Skeletal muscle cell (primary cell): Measurements from ENCODE around the gene ZNF407.

ENCODE experiments used
- DNase-seq: peaks from one replicate; pipeline ENCODE4 v3.0.0-alpha.2; 2010; ENCODE audit warnings: low read depth
- H3K4me3 ChIP-seq: 2 replicates; pipeline ENCODE4 v1.5.1; 2011; ENCODE audit warnings: low read depth, mild to moderate bottlenecking, control low read depth, low read length, moderate library complexity

ZNF407 gene

DNA sequence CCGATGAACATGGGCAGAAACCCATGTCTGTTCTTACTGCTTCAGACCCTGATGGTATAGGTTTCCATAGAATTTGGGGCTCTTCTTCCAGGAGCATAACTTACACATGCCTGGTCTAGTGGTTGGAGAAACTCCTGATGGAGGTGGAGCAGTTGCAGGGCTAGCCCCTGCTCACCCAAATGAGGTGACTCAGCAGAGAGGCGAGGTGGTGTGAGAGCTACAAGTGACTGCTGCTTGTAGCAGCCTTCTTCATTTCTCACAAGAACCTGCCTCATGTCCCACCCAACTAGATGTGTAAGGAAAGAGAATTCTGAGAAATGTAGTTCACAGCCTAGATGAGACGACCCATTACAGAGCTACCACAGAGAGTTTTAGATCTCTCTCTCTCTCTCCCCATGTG, 105.3 kb downstream of the ZNF407 start:
- no peak for DNase-seq

GRCh38 chr18:74708169-74708568, 110.5 kb downstream of the ZNF407 start:
- no peak for DNase-seq
- H3K4me3 ChIP-seq = no peak overlapping the region

More for the DNA sequence above, 105.3 kb downstream of the ZNF407 start:
- no peak overlapping the region for H3K4me3 ChIP-seq

DNA sequence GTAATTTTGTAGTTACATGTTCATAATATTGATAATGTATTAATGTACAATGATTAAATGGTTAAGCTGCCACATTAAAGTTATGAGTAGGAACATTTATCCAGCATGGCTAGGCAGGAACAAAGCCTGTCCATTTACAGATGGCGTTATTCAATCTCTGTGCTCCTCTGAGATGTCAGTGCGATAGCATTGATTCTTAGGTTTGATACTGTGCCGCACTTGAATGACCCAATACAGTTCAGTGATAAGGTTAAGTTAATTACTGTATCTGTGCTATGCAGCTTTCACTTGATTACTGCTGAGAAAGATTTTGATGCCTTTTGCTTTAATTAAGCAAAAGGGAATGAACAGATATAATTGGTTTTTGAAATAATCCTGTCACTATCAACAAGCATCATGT, 111.8 kb downstream of the ZNF407 start:
- DNase-seq = no peak
- no peak overlapping the region for H3K4me3 ChIP-seq

GRCh38 chr18:74714120-74714519, 116.5 kb downstream of the ZNF407 start:
- H3K4me3 ChIP-seq = no peak overlapping the region
- no peak for DNase-seq

DNA sequence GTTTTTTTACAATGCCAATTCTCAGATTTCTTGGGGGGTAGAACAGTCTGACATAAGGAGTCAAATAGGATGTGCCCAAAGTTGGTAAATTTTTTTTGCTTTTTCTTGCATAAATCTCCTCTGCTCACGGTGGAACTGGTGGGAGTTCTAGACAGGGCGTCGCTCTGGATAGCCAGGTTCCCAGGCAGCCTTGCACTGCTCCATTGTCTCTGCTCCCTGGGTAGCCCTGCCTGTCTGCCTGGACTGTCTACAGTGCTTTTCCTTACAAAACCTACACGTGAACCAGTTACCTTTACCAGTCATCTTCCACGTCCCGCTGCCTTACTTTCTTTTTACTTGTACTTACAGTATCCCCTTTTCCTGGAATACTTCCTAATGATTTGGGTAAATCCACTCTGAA, 117.1 kb downstream of the ZNF407 start:
- no peak overlapping the region for H3K4me3 ChIP-seq
- DNase-seq = no peak

DNA sequence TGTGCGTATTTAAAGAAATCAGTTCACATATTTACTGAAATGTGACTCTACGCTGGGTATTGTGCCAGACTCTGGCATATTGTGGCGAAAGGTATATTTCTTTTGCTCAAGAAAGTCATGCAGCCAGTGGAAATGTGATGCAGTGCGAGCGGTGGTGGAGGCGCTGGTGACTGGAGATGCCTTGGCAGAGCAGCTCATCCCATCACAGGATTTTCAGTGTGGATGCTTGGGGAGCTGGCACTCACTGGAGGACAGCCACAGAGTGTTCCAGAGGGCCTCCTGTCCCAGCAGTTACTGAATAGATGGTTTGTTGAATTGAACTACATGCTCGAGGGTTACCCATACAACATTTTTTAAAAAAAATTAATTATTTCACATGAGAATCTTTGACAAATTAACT, 117.6 kb downstream of the ZNF407 start:
- no peak for DNase-seq
- H3K4me3 ChIP-seq = no peak overlapping the region

DNA sequence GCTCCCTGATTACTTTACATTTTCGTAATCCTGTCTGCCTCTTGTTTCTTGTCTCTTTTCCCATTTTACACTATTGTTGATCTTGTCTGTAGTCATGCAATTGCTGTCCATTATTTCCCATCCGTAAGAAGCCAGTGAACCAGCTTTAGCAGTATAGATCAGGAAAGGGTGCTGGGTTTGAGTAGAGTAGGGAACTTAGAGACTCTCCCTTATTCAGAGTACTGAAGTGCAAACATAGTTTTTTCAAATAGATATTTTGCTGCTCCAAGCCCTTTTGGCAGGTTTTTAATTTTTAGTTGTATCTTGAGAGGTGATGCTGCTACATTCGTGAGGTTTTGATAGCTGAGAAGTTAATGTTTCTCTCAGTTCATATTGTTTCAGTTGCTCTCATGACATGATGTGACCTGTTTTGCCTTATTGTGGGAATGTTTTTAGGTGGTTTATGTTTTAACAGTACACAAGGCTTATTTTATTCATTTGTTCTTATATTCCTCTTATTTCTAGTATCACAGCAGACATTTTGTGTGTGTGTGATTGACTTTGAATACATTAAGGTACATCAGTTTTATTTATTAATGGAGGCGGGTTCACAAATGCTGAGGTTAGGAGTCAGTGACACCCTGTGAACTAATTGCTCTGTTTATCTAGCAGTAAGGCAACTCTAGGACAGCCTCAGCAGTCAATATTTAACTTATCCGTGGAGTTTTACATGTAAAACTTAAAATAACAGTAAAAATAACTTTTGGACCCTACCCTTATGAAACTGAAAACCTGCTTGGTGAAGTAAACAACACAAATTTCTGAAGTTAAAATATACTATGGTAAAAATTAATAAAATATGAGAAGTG, 118.4 kb downstream of the ZNF407 start:
- H3K4me3 ChIP-seq = no peak overlapping the region
- DNase-seq = no peak

DNA sequence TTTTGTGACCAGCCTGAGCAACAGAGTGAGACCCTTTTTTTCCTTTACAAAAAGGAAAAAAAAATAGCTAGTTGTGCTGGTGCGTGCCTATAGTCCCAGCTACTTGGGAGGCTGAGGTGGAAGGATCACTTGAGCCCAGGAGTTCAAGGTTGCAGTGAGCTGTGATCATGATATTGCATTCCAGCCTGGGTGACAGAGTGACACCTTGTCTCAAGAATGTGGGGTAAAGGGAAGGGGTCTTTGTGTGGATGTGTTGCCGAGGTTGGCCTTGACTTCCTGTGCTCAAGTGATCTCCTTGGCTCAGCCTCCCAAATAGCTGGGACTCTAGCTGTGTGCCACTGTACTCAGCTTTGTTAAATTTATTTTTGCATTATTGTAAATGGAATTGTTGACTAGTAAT, 120.6 kb downstream of the ZNF407 start:
- H3K4me3 ChIP-seq = no peak overlapping the region
- no peak for DNase-seq

- DNase-seq = peak; percentile 46
- no peak overlapping the region for H3K4me3 ChIP-seq
Measured at GRCh38 chr18:74722237-74722636, 124.6 kb downstream of the ZNF407 start.

- peak; percentile 67 for DNase-seq
- no peak overlapping the region for H3K4me3 ChIP-seq
Measured at GRCh38 chr18:74724186-74724585, 126.5 kb downstream of the ZNF407 start.

- no peak for DNase-seq
- H3K4me3 ChIP-seq = no peak overlapping the region
Measured at GRCh38 chr18:74725690-74726089, 128.0 kb downstream of the ZNF407 start.

GRCh38 chr18:74728586-74728985, 130.9 kb downstream of the ZNF407 start:
- no peak for DNase-seq
- no peak overlapping the region for H3K4me3 ChIP-seq

GRCh38 chr18:74731097-74731496, 133.4 kb downstream of the ZNF407 start:
- H3K4me3 ChIP-seq = no peak overlapping the region
- peak; percentile 35 for DNase-seq

- no peak overlapping the region for H3K4me3 ChIP-seq
- DNase-seq = no peak
Measured at GRCh38 chr18:74732380-74732779, 134.7 kb downstream of the ZNF407 start.

DNA sequence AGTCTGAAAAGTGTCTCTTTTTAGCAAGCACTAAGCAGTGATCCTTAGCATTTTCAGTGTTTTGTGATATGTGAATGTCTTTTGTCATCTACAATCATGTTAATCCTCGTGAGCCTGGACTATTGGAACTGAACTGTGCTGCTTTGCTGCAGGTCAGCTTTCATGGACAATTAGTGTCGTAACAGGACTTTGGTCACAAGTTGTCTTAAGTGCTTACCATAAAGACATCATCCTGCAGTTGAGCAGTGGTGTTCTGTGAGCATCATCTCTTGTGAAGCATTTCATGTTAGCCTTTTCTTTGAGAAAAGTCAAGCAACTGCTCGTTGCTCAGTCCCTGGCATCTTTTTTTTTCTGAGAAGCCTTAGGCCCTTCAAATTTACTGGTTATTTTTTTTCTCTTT, 135.9 kb downstream of the ZNF407 start:
- H3K4me3 ChIP-seq = no peak overlapping the region
- DNase-seq = no peak

GRCh38 chr18:74734013-74734444, 136.4 kb downstream of the ZNF407 start:
- no peak for DNase-seq
- H3K4me3 ChIP-seq = no peak overlapping the region

GRCh38 chr18:74739926-74740325, 142.3 kb downstream of the ZNF407 start:
- no peak overlapping the region for H3K4me3 ChIP-seq
- DNase-seq = no peak

DNA sequence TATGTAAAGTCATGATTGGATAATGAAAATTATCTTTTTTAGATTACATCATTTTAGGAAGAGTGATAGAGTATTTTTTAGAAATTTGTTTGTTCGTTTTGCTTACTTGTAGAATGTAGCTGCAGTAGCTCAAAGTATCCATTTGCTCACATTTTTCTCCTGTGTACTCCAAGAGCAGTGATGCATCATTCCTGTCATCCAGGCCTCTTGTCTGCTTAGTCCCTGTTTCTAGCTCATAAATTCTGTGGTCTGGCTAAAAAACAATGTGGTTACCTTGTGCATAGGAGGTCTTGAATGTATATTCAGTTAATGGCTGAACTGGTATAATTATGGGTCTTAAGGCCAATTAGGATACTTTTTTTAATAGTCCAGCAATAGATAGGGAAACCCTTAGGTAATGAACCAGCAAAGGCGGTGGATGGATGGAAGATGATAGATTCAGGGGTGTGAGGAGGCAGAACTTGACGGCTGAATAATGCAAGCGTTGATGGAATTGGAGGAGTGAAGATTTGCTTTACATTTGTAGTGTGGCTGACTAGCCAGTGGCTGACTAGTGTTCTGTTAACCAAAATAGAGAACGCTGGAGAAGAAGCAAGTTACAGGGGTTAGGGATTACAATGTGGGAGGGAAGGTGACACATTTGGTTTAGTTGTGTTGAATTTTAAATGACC, 145.0 kb downstream of the ZNF407 start:
- DNase-seq = no peak
- no peak overlapping the region for H3K4me3 ChIP-seq

GRCh38 chr18:74745633-74746403, 148.1 kb downstream of the ZNF407 start:
- no peak overlapping the region for H3K4me3 ChIP-seq
- no peak for DNase-seq

DNA sequence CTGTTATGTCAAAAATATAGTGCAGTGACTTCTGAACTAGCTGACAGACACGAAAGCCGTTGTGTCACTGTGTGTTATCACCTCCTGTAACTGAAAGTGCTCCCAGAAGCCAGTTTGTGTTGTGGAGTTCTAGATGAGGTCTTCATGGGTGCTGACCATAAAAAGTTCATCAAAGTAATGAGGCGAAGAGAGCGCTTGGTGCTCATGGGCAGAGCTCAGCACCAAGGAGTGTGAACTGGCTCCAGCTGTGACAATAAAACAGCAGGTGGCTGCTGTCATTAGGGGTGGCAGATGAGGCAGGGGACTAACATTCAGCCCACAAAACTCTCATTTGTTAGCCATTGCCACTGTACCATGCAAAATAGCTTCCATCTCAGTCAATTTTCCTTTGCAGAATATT, 151.1 kb downstream of the ZNF407 start:
- no peak overlapping the region for H3K4me3 ChIP-seq
- no peak for DNase-seq
